ENCODE measurements around the gene ACP5. TPM values are rescaled to one million over a fixed set of nuclear protein-coding genes. Genes with fewer than 3 reads are reported as not detected.

ACP5 gene
- total RNA-seq, 1 donor from 2014 or later: 0.95 TPM

DNA sequence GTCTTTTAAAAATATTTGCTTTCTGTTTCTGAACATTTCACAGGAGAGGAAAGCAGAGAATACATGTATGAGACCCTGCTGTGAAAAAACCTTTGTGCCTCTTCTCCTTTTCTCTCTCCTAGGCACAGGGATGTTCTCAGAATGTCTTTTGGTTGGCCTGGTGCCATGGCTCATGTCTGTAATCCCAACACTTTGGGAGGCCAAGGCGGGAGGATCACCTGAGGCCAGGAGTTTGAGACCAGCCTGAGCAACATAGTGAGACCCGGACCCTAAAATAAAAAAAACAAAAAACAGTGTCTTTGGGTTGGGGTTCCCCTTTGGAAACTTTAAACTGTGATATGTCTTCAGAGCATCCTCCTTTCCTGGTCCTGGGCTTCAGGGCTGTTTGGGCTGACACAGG is 21.3 kb upstream of the ACP5 start:
- H3K9me3 Mint-ChIP-seq (ENCODE audit: unreplicated experiment): no peaks in the 10 kb centered on the region
- TF ChIP-seq CTCF (IDR thresholded peaks at IDR 0.05; ENCODE audit: unreplicated experiment): no peak
- no peak for DNase-seq (ENCODE audit: low spot score)
- H3K4me1 Mint-ChIP-seq (ENCODE audit: unreplicated experiment): peaks cover 12% of the 10 kb centered on the region
- H3K27ac Mint-ChIP-seq (ENCODE audit: unreplicated experiment): peak overlapping the region; percentile 9
- peak overlapping the region; percentile 82 for H3K4me3 Mint-ChIP-seq (ENCODE audit: unreplicated experiment)
- H3K27me3 Mint-ChIP-seq (ENCODE audit: unreplicated experiment): peaks cover 6% of the 10 kb centered on the region
- H3K36me3 Mint-ChIP-seq (ENCODE audit: low read depth, unreplicated experiment): peaks cover 24% of the 10 kb centered on the region

GRCh38 chr19:11598103-11598483 is 20.6 kb upstream of the ACP5 start:
- peaks cover 12% of the 10 kb centered on the region for H3K4me1 Mint-ChIP-seq (ENCODE audit: unreplicated experiment)
- H3K9me3 Mint-ChIP-seq (ENCODE audit: unreplicated experiment): no peaks in the 10 kb centered on the region
- no peak for DNase-seq (ENCODE audit: low spot score)
- H3K27me3 Mint-ChIP-seq (ENCODE audit: unreplicated experiment): peaks cover 6% of the 10 kb centered on the region
- TF ChIP-seq CTCF (IDR thresholded peaks at IDR 0.05; ENCODE audit: unreplicated experiment): no peak
- H3K27ac Mint-ChIP-seq (ENCODE audit: unreplicated experiment): peak overlapping the region; percentile 97
- peaks cover 21% of the 10 kb centered on the region for H3K36me3 Mint-ChIP-seq (ENCODE audit: low read depth, unreplicated experiment)
- H3K4me3 Mint-ChIP-seq (ENCODE audit: unreplicated experiment): peak overlapping the region; percentile 98

GRCh38 chr19:11597202-11598102 is 20.0 kb upstream of the ACP5 start, which contains the start of gene ZNF627:
Gene ZNF627 (plus strand): TSS chr19:11597483. CDS start chr19:11597628, 145 bp downstream.
- H3K27me3 Mint-ChIP-seq (ENCODE audit: unreplicated experiment): peaks cover 6% of the 10 kb centered on the region
- no peak for TF ChIP-seq CTCF (IDR thresholded peaks at IDR 0.05; ENCODE audit: unreplicated experiment)
- H3K36me3 Mint-ChIP-seq (ENCODE audit: low read depth, unreplicated experiment): peaks cover 15% of the 10 kb centered on the region
- H3K9me3 Mint-ChIP-seq (ENCODE audit: unreplicated experiment): no peaks in the 10 kb centered on the region
- H3K4me3 Mint-ChIP-seq (ENCODE audit: unreplicated experiment): peak within 1 kb of the TSS; percentile 98
- peak; percentile 96 for DNase-seq (ENCODE audit: low spot score)
- peak within 1 kb of the TSS; percentile 97 for H3K27ac Mint-ChIP-seq (ENCODE audit: unreplicated experiment)
- H3K4me1 Mint-ChIP-seq (ENCODE audit: unreplicated experiment): peaks cover 12% of the 10 kb centered on the region

DNA sequence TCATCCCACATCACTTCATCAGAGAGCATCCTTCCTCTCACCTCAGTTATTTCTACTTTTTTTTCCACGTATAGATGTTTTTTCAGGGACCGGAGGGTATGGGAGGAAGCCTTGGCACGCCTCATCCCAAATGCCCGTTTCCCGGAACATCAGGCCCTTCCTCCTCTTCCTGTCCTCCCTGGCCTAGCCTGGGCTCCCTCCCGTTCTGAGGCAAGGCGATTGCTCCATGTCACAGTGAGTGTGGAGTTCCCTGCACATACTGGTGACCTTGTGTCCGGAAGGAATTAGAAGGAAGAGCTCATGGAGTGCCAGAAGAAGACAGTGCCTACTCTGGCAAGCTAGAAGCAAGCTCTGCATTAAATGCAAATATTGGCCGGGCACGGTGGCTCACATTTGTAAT is 18.7 kb upstream of the ACP5 start:
- DNase-seq (ENCODE audit: low spot score): no peak
- peaks cover 9% of the 10 kb centered on the region for H3K4me1 Mint-ChIP-seq (ENCODE audit: unreplicated experiment)
- peaks cover 8% of the 10 kb centered on the region for H3K36me3 Mint-ChIP-seq (ENCODE audit: low read depth, unreplicated experiment)
- no peak for TF ChIP-seq CTCF (IDR thresholded peaks at IDR 0.05; ENCODE audit: unreplicated experiment)
- H3K4me3 Mint-ChIP-seq (ENCODE audit: unreplicated experiment): peak overlapping the region; percentile 89
- no peaks in the 10 kb centered on the region for H3K9me3 Mint-ChIP-seq (ENCODE audit: unreplicated experiment)
- H3K27me3 Mint-ChIP-seq (ENCODE audit: unreplicated experiment): peaks cover 6% of the 10 kb centered on the region
- peak overlapping the region; percentile 88 for H3K27ac Mint-ChIP-seq (ENCODE audit: unreplicated experiment)

GRCh38 chr19:11594084-11594483 is 16.6 kb upstream of the ACP5 start:
- Mint-ChIP-seq H3K4me3 (ENCODE audit: unreplicated experiment) (no peak overlapping the region), H3K27ac (ENCODE audit: unreplicated experiment) (no peak overlapping the region), H3K27me3 (ENCODE audit: unreplicated experiment) (peaks cover 6% of the 10 kb centered on the region), H3K36me3 (ENCODE audit: low read depth, unreplicated experiment) (peaks cover 4% of the 10 kb centered on the region), H3K4me1 (ENCODE audit: unreplicated experiment) (peaks cover 9% of the 10 kb centered on the region), H3K9me3 (ENCODE audit: unreplicated experiment) (no peaks in the 10 kb centered on the region)
- TF ChIP-seq CTCF (IDR thresholded peaks at IDR 0.05; ENCODE audit: unreplicated experiment): no peak
- no peak for DNase-seq (ENCODE audit: low spot score)

All from endothelial cell (in vitro differentiated cells).